22Rv1 (cell line): ENCODE results near the gene LARP4B.

Experiments used
- H3K27ac ChIP-seq: fragments of 450-650 bp; 2 replicates; pipeline ENCODE4 v1.5.1; 2017
- CTCF ChIP-seq: fragments of 450-650 bp; IDR thresholded peaks from 2 replicates; pipeline ENCODE4 v1.5.1; 2017; ENCODE audit warnings: mild to moderate bottlenecking
- ZFX ChIP-seq: fragments of 450-650 bp; IDR thresholded peaks from 2 replicates; pipeline ENCODE4 v1.6.1; 2017; ENCODE audit warnings: antibody characterized with exemption, borderline replicate concordance

The LARP4B gene

DNA sequence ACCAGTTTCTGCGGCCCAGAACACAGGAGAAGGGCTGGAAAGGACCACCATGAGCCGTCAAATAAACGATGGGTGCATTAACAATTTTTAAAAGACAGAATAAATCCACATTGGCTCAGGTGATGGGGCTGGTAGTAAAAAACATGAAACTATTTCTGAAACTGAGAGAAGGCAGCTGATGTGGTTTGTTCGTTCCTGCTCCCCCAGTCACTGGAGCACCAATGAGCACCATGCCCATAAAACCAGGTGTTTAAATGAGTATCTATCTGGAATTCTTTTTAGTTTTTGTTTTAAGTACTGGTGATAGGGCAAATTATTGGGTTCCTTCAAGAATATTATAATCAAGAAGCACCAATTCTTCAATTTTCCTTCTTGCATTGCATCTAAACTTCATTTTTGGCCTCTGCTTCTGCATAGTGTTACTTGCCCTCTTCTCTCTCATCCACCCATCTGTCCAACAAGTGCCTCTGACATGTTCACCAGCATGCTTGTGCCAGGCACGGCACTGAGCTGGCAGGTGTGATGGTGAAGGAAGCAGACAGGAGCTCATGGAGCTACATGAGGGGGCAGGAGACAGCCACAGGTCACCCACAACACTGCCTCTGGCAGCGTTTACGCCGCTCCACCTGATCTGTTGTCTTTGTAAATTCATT is 65.5 kb downstream of the LARP4B start:
- no peak for TF ChIP-seq CTCF
- TF ChIP-seq ZFX: no peak
- no peak overlapping the region for H3K27ac ChIP-seq

DNA sequence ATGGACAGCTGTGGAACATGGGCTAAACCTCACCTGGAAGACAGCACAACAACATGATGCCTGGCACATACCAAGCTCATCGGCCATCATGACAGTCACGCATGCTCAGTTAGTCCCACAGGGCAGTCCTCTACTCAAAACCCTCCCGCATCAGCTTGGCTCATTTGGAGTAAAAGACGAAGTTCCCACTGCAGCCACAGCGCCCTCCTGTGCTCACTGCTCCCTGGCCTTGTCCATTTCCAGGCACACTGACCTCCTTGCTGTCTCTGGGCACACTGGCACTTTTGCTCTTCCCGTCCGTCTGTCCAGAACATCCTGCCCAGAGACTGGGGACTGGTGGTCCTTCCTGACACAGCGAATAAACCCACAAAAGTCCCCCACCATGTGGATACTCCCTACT is 66.2 kb downstream of the LARP4B start:
- no peak for TF ChIP-seq ZFX
- TF ChIP-seq CTCF: peak; percentile 17; the same call in 1 of the 2 replicates
- H3K27ac ChIP-seq: no peak overlapping the region

- TF ChIP-seq CTCF (no peak), ZFX (no peak)
These were observed 71.0 kb downstream of the LARP4B start for GRCh38 chr10:860519-860918.

DNA sequence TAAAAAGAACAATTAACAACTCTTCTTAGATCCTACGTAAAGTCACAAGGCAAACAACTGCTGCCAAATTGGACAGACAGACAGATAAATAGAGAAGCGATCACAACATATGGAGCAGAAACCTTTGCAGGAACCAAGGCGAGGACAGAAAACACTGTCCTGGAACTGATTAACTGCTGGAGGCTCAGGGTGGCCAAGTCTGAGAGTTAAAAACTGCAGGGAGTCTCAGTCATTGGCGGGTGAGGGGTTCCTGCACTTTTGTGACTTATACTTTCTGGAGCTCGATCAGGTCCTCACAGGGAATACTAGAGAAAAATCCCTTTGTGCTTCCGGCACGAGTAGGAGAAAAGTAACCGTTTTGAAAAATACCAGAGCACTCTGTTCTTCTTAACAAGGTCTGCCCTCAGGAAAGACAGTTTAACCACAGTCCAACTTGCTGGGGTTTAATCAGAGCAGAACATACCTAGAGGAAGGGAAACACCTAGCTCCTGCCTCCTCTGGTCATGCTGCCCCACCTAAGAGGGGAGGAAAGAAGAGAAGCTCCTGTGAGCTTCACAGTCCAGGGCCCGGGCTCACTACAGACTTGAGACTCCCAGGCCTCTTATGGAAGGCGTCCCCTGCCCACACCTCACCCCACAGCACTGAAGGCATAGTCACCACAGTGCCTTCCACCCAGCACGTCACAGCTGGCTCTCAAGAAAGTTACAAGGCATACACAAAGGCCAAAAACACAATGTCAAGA is 74.9 kb downstream of the LARP4B start:
- H3K27ac ChIP-seq: no peak overlapping the region
- TF ChIP-seq ZFX: no peak
- no peak for TF ChIP-seq CTCF

More at GRCh38 chr10:860519-860918, 71.0 kb downstream of the LARP4B start:
- no peak overlapping the region for H3K27ac ChIP-seq

- H3K27ac ChIP-seq: no peak overlapping the region
- no peak for TF ChIP-seq CTCF
- no peak for TF ChIP-seq ZFX
These were observed 75.8 kb downstream of the LARP4B start for GRCh38 chr10:855671-856070.

DNA sequence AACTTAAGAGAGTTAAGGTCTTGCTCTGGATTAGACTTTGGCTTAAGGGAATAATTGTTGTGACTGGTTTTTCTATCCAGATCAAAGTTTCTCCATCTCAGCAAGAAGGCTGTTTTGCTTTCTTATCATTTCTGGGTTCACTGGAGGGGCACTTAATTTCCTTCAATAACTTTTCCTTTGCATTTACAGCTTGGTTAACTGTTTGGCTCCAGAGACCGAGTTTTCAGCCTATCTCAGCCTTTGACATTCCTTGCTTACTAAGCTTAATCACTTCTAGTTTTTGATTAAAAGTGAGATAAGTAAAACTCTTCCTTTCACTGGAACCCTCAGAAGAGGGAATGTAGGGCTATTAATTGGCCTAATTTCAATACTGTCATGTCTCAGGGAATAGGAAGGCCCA is 76.4 kb downstream of the LARP4B start:
- TF ChIP-seq ZFX: no peak
- no peak overlapping the region for H3K27ac ChIP-seq

DNA sequence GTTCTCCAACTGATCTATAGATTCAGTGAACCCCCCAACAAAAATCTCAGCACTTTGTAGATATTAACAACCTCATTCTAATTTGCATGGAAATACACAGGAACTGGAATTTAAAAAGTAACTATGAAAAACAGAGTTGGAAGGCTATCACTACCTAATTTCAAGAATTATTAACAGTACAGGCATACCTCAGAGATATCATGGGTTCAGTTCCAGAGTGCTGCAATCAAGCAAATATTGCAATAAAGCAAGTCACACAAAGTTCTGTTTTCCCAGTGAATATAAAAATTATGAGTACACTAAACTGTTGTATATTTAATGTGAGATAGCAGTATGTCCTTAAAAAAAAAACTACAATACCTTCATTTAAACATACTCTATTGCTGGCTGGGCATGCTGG is 78.5 kb downstream of the LARP4B start:
- no peak overlapping the region for H3K27ac ChIP-seq

More for the DNA sequence above, 78.5 kb downstream of the LARP4B start:
- TF ChIP-seq CTCF (no peak), ZFX (no peak)
